Spinal cord (tissue), 10 donors: Measurements from ENCODE around the gene CD300E. TPM values are rescaled to one million over a fixed set of nuclear protein-coding genes. Genes with fewer than 3 reads are reported as not detected.

Source experiments
- DNase-seq, 6 donors: peaks; one replicate each; pipeline versions ENCODE4 v3.0.0 to v3.0.0-alpha.2; 2013 to 2015; ENCODE audit warnings: low spot score in 6 of 6, low read depth in 4 of 6
- H3K27ac ChIP-seq: one replicate; pipeline ENCODE4 v1.5.1; 2013; ENCODE audit warnings: low read depth, low read length, control low read depth
- H3K27me3 ChIP-seq: one replicate; pipeline ENCODE4 v1.6.1; 2013; ENCODE audit warnings: low read length; ENCODE audit not compliant: control insufficient read depth, insufficient read depth
- H3K36me3 ChIP-seq: one replicate; pipeline ENCODE4 v1.6.1; 2013; ENCODE audit warnings: low read length; ENCODE audit not compliant: control insufficient read depth, insufficient read depth
- H3K4me1 ChIP-seq: one replicate; pipeline ENCODE4 v1.6.1; 2013; ENCODE audit warnings: low read length; ENCODE audit not compliant: control insufficient read depth, insufficient read depth
- H3K4me3 ChIP-seq: one replicate; pipeline ENCODE4 v1.5.1; 2013; ENCODE audit warnings: low read depth, low read length, control low read depth
- H3K9me3 ChIP-seq: one replicate; pipeline ENCODE4 v1.6.1; 2013; ENCODE audit warnings: low read length; ENCODE audit not compliant: control insufficient read depth, insufficient read depth
- WGBS: methylation state at CpG from one replicate; pipeline ENCODE4 v1.1.5; 2013; ENCODE audit warnings: missing lambda C conversion rate; ENCODE audit not compliant: insufficient coverage; 5-methylcytosine and 5-hydroxymethylcytosine counted together
- long read RNA-seq, 4 donors: transcript quantifications; one replicate each; lab custom pipeline, GENCODE V29; 2026
- polyA plus RNA-seq, 2 donors: library from polyadenylated mRNA; unstranded; fragments of 120-200 nt; gene quantifications; one replicate each; pipeline ENCODE4 v1.2.1, GENCODE V29; 2013; ENCODE audit not compliant: insufficient read length in 2 of 2
- total RNA-seq, 2 donors: library from RNA; depleted of rRNA in 1 of 2; stranded (reverse); fragments of 120-200 nt in 1 of 2; fragments of >200 nt in 1 of 2; gene quantifications; one replicate each; pipeline versions ENCODE4 v1.2.3 to v1.2.4, GENCODE V29; 2013 to 2014
- donor health status: healthy.

CD300E gene, protein sequence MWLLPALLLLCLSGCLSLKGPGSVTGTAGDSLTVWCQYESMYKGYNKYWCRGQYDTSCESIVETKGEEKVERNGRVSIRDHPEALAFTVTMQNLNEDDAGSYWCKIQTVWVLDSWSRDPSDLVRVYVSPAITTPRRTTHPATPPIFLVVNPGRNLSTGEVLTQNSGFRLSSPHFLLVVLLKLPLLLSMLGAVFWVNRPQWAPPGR
- total RNA-seq: under 1 TPM; 0.17 to 0.30 TPM
- polyA plus RNA-seq: not detected
- long read RNA-seq, donor 1: 0 reads
- long read RNA-seq, donor 2: 0 reads
- long read RNA-seq, donor 3: 0 reads
- long read RNA-seq, donor 4: 0 reads

DNA sequence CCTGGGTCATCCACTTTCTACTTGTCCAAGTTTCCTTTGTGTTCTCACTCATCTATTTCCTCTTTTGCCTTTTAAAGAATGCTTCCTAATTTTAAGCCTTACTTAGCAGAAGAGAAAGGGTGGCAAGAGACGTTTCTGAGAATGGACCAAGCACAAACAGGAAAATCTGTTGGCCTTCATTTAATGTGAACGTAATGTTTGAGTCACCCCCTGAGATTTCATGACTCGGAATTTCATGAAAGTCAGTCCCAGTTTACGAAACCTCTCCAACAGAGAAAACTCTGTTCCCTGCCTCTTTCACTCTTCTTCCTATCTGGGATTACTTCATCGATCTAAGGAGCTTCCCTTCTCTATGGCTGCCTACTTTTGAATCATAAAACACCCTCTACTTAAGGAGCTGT, at the start of gene CD300E:
CD300E (minus strand) TSS at position 46 of the 401 bp plus-strand sequence. CDS start 117 bp downstream, outside the sequence.
- Histone ChIP-seq H3K27ac (no peak within 1 kb of the TSS), H3K4me3 (no peak within 1 kb of the TSS), H3K27me3 (peaks cover 4% of the 10 kb centered on the region), H3K4me1 (no peaks in the 10 kb centered on the region), H3K9me3 (no peaks in the 10 kb centered on the region), H3K36me3 (no peaks in the 10 kb centered on the region)
- 82% methylated on average over 4 of the region's 5 CpGs for WGBS
- no peak for DNase-seq

DNA sequence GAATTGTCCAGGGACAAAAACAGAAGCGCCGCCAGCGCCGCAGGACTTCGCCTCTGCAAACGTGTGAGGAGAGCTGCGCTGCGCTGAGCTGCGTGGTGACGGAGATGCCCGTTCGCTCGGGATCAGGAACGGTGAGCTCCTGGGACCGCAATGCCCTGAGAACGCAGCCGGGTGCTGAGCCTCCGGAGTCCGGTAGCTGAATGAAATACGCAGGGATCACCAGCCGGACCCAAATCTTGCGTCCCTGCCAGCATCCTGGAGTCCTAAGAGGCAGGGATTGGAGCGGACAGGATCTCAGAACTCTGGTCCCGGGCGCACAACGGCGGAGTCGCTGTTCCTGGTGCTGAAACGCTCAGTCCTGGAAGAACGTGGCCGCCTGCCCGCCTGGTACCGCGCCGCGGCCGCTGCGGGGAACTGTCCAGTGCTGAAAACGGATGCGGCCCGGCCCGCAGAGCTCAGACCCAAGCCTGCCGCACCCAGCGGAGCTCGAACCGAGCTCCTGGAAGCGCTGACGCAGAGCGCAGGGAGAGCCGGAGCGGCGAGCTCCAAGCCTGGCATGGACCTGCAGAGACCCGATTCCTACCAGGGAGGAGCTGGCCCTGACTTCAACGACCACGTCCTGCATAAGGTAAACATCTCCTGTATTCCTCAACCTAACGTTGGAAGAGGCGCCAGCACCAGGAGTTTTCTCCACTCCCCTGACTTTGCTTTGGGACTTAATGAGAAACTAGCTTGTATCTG, 47.7 kb upstream of the CD300E start:
- Histone ChIP-seq H3K4me1 (peaks cover 9% of the 10 kb centered on the region), H3K27me3 (peaks cover 64% of the 10 kb centered on the region), H3K27ac (no peak overlapping the region), H3K9me3 (no peaks in the 10 kb centered on the region), H3K36me3 (no peaks in the 10 kb centered on the region), H3K4me3 (peak overlapping the region; percentile 9)
- 3% methylated on average over 57 of the region's 57 CpGs for WGBS
- DNase-seq: peak; percentile 49 to 89 (median 68)

DNA sequence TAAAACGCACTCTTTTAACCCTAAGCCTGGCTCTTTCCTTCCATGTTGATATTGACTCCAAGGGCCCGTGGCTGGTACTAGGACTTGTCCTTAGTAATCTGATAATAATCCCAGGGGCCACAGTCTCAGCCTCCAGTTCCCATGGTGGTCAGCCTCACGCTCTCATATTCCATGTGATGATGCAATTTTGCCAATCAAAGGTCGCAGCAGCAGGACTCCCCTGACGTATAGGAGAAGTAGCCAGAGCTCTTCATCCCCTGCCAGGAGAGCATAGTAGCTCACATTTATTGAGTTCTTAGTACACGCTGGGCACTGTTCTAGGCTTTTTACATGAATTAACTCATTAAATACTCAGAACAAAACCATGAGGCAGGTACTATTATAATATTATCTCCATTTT, 46.8 kb upstream of the CD300E start:
- Histone ChIP-seq H3K9me3 (no peaks in the 10 kb centered on the region), H3K4me1 (peaks cover 9% of the 10 kb centered on the region), H3K27me3 (peaks cover 62% of the 10 kb centered on the region), H3K36me3 (no peaks in the 10 kb centered on the region), H3K27ac (no peak overlapping the region), H3K4me3 (no peak overlapping the region)
- 83% methylated on average over 4 of the region's 6 CpGs for WGBS
- no peak for DNase-seq

DNA sequence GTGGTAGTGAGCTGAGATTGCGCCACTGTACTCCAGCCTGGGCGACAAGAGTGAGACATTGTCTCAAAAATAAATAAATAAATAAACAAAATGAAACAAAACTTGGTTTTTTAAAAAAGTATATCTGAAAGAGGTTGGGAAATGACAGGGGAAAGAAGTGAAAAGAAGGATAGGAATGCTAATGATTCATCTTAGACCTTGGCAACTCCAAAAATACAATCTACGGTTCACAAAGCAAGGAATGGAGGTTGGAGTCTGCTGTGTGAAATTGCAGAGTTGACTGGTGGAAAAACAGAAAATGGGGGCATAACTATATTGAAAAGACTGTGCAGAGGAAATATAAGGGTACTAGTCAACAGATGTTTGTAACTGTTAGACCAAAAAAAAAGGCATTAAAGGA, 40.0 kb upstream of the CD300E start:
- no peak overlapping the region for H3K4me3 ChIP-seq
- no peak for DNase-seq
- H3K9me3 ChIP-seq: no peaks in the 10 kb centered on the region
- H3K27ac ChIP-seq: no peak overlapping the region
- no peaks in the 10 kb centered on the region for H3K36me3 ChIP-seq
- H3K4me1 ChIP-seq: no peaks in the 10 kb centered on the region
- H3K27me3 ChIP-seq: peaks cover 21% of the 10 kb centered on the region
- no CpG with 5 or more reads among the region's 3 CpGs for WGBS

DNA sequence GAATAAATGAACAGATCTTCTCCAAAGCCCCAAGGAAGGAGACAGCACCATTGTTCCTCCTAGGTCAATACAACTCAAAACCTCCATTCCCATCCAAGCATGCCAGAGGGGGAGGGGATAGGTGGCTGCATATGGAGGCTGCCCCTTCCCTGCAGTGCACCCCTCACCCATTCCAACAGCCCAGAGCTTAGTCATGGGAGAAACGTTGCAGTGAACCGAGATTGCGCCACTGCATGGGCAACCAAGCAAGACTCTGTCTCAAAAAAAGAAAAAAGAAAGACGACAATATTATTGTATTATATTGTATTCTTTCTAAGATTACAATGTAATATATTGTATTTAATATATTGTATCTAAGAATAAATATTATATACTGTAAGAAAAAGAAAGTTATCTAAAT, 36.4 kb upstream of the CD300E start:
- no peak overlapping the region for H3K27ac ChIP-seq
- H3K4me3 ChIP-seq: no peak overlapping the region
- no CpG with 5 or more reads among the region's 4 CpGs for WGBS
- H3K4me1 ChIP-seq: no peaks in the 10 kb centered on the region
- no peak for DNase-seq
- no peaks in the 10 kb centered on the region for H3K36me3 ChIP-seq
- no peaks in the 10 kb centered on the region for H3K9me3 ChIP-seq
- peaks cover 14% of the 10 kb centered on the region for H3K27me3 ChIP-seq

DNA sequence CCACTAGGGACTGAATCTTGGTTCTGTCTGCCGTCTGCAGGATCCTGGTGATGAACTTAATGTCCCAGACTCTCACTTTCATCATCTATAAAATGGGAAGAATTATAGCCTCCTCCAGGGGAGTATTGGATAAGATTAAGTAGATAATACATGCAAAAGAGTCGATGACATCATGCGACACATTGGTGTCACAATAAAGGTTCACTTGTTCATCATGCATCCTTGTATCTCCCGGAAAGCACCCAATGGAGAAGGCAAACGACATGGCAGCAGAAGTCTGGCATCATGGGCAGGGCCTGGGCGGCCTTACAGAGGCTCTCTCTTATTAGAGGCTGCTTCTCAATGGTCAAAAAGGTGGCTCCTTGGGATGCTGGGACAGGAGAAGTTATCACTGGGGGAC, 35.1 kb upstream of the CD300E start:
- 96% methylated on average over 5 of the region's 6 CpGs for WGBS
- H3K9me3 ChIP-seq: no peaks in the 10 kb centered on the region
- peaks cover 10% of the 10 kb centered on the region for H3K27me3 ChIP-seq
- H3K27ac ChIP-seq: no peak overlapping the region
- H3K4me1 ChIP-seq: no peaks in the 10 kb centered on the region
- H3K36me3 ChIP-seq: no peaks in the 10 kb centered on the region
- no peak for DNase-seq
- no peak overlapping the region for H3K4me3 ChIP-seq

DNA sequence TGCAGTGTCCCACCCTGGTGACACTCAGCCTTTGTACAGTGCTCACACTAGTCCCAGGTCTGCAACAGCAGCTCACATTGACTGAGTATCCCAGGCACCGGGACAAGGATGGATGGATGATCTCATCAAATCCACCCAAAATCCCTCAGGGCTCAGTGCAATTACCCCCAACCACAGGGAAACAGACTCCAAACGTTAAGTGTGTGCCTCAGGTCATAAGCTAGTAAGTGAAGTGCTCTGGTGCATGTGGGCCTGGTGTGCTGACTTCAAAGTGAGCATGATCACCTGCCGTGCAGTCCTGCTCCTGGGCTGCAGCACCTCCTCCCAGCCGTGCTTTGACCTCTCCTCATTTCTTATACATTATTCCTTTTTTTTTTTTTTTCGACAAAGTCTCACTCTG, 31.2 kb upstream of the CD300E start:
- H3K9me3 ChIP-seq: no peaks in the 10 kb centered on the region
- DNase-seq: no peak
- H3K4me3 ChIP-seq: no peak overlapping the region
- H3K27me3 ChIP-seq: peaks cover 20% of the 10 kb centered on the region
- 47% methylated on average over 2 of the region's 5 CpGs for WGBS
- H3K4me1 ChIP-seq: no peaks in the 10 kb centered on the region
- no peaks in the 10 kb centered on the region for H3K36me3 ChIP-seq
- no peak overlapping the region for H3K27ac ChIP-seq

DNA sequence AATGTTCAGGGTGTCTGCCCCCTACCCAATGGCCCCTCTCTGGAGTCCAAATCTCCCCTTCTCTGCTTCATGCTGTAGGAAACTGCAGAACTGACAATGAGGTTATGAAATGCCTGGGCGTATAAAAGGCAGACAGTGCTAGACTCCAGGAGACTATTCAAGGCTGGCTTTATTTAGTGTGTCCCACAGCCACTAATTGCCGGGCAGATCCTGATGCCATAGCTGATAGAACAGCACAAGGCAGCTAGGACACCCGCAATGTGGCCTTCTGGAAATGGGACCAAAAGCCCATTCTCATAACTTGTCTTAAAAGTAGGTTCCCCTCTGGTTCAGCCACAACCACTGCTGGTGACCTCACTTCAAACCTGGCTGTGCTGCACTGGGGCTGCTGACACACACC, 28.5 kb upstream of the CD300E start:
- DNase-seq: no peak
- WGBS: 86% methylated on average over 3 of the region's 3 CpGs
- Histone ChIP-seq H3K27me3 (peaks cover 17% of the 10 kb centered on the region), H3K36me3 (no peaks in the 10 kb centered on the region), H3K4me3 (no peak overlapping the region), H3K4me1 (no peaks in the 10 kb centered on the region), H3K27ac (no peak overlapping the region), H3K9me3 (no peaks in the 10 kb centered on the region)

DNA sequence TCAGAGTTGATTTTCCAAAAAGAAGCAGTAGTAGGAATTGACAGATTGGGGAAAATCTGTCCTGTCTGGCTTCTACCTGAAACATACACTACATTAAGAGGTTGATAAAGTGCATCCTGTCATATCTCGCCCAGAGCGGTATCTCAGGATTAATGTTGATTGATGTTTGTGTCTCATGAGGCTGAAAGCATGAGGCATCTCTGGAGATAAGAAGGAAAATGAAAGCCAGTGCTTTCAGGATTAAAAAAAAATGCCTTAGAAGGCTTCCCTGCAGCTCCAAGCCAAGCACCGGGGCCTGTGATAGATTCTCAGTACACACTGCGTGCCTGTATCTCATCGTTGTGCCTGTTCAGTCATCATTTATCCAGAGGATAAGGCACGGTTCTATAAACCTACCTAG, 26.4 kb upstream of the CD300E start:
- Histone ChIP-seq H3K4me1 (no peaks in the 10 kb centered on the region), H3K27ac (no peak overlapping the region), H3K9me3 (no peaks in the 10 kb centered on the region), H3K4me3 (no peak overlapping the region), H3K36me3 (no peaks in the 10 kb centered on the region), H3K27me3 (peaks cover 17% of the 10 kb centered on the region)
- DNase-seq: peak in 1 of 6 donors; percentile 64
- whole genome bisulfite sequencing: 69% methylated on average over 4 of the region's 6 CpGs
